Loucy (cell line): ENCODE data around the gene CUBN.

Source experiments
- H2AFZ ChIP-seq: fragments of 200-600 bp; sonication (generic); 2 replicates; pipeline ENCODE4 v1.6.0; 2016; ENCODE audit warnings: antibody characterized with exemption, mild to moderate bottlenecking, low read length, moderate library complexity
- H3F3A ChIP-seq: fragments of 200-600 bp; 2 replicates; pipeline ENCODE4 v1.6.0; 2016; ENCODE audit warnings: antibody characterized with exemption, low read depth, mild to moderate bottlenecking
- H3K27me3 ChIP-seq: fragments of 200-600 bp; sonication (generic); 2 replicates; pipeline ENCODE4 v1.6.1; 2014; ENCODE audit warnings: low read length, mild to moderate bottlenecking; ENCODE audit not compliant: insufficient read depth, poor library complexity, severe bottlenecking
- H3K36me3 ChIP-seq: fragments of 200-600 bp; sonication (generic); 2 replicates; pipeline ENCODE4 v1.6.1; 2016; ENCODE audit warnings: low read length; ENCODE audit not compliant: insufficient read depth
- H3K4me1 ChIP-seq: fragments of 200-600 bp; sonication (generic); 2 replicates; pipeline ENCODE4 v1.5.1; 2014; ENCODE audit warnings: low read length, mild to moderate bottlenecking; ENCODE audit not compliant: insufficient read depth, poor library complexity, severe bottlenecking
- H3K4me2 ChIP-seq: fragments of 200-600 bp; sonication (generic); 2 replicates; pipeline ENCODE4 v1.6.0; 2014; ENCODE audit warnings: antibody characterized with exemption, low read length, low read depth, mild to moderate bottlenecking; ENCODE audit not compliant: poor library complexity, severe bottlenecking
- H3K4me3 ChIP-seq: fragments of 200-600 bp; sonication (generic); 2 replicates; pipeline ENCODE4 v1.5.1; 2014; ENCODE audit warnings: low read length, mild to moderate bottlenecking, mixed read lengths; ENCODE audit not compliant: poor library complexity, severe bottlenecking
- H3K79me2 ChIP-seq: fragments of 200-600 bp; sonication (generic); 2 replicates; pipeline ENCODE4 v1.6.1; 2014; ENCODE audit warnings: low read length; ENCODE audit not compliant: insufficient read depth
- H3K9ac ChIP-seq: fragments of 200-600 bp; sonication (generic); 2 replicates; pipeline ENCODE4 v1.6.0; 2014; ENCODE audit warnings: mild to moderate bottlenecking, low read depth, low read length, moderate library complexity; ENCODE audit not compliant: poor library complexity, severe bottlenecking
- H3K9me2 ChIP-seq: fragments of 200-600 bp; sonication (generic); replicated peaks from 2 replicates; pipeline ENCODE4 v1.6.1; 2016; ENCODE audit warnings: low read depth, low read length, mixed read lengths
- H3K9me3 ChIP-seq: fragments of 200-600 bp; sonication (generic); 2 replicates; pipeline ENCODE4 v1.6.1; 2014; ENCODE audit warnings: mild to moderate bottlenecking, antibody characterized with exemption, low read length, low read depth; ENCODE audit not compliant: insufficient read depth
- H4K20me1 ChIP-seq: fragments of 200-600 bp; sonication (generic); 2 replicates; pipeline ENCODE4 v1.6.0; 2014; ENCODE audit warnings: antibody characterized with exemption, low read length, mild to moderate bottlenecking; ENCODE audit not compliant: insufficient read depth, poor library complexity, severe bottlenecking
- CTCF ChIP-seq: fragments of 200-600 bp; sonication (generic); conservative IDR thresholded peaks from 2 replicates; pipeline ENCODE4 v1.5.1; 2014; ENCODE audit warnings: mild to moderate bottlenecking, antibody characterized with exemption, low read length
- EZH2phosphoT487 ChIP-seq: fragments of 200-600 bp; IDR thresholded peaks from 2 replicates; pipeline ENCODE4 v1.6.1; 2018; ENCODE audit warnings: antibody characterized with exemption, mild to moderate bottlenecking, moderate library complexity, borderline replicate concordance

Gene CUBN

GRCh38 chr10:17053061-17053460 is 76.5 kb downstream of the CUBN start:
- H3K36me3 ChIP-seq = no peaks in the 10 kb centered on the region; the same call in 1 of the 2 replicates
- H4K20me1 ChIP-seq = no peaks in the 10 kb centered on the region
- no peaks in the 10 kb centered on the region for H3K27me3 ChIP-seq
- H3K9me3 ChIP-seq = 0 out of 2 replicates have a peak, but pooled peaks cover 7% of the 10 kb centered on the region
- H3K9ac ChIP-seq = no peak overlapping the region
- peaks cover 5% of the 10 kb centered on the region for H3K4me1 ChIP-seq
- H3K9me2 ChIP-seq = no peaks in the 10 kb centered on the region
- H3K79me2 ChIP-seq = no peaks in the 10 kb centered on the region
- no peak overlapping the region for H3K4me3 ChIP-seq
- no peaks in the 10 kb centered on the region for H3F3A ChIP-seq
- H2AFZ ChIP-seq = no peak overlapping the region
- TF ChIP-seq CTCF (no peak), EZH2phosphoT487 (no peak)
- H3K4me2 ChIP-seq = no peak overlapping the region

- Histone ChIP-seq H2AFZ (no peak overlapping the region), H3K36me3 (no peaks in the 10 kb centered on the region; the same call in 1 of the 2 replicates), H3F3A (no peaks in the 10 kb centered on the region), H3K9me2 (no peaks in the 10 kb centered on the region), H3K9me3 (0 out of 2 replicates have a peak, but pooled peaks cover 7% of the 10 kb centered on the region), H3K4me1 (peaks cover 5% of the 10 kb centered on the region), H3K4me3 (no peak overlapping the region), H3K9ac (no peak overlapping the region), H3K4me2 (no peak overlapping the region), H3K79me2 (no peaks in the 10 kb centered on the region), H3K27me3 (no peaks in the 10 kb centered on the region), H4K20me1 (no peaks in the 10 kb centered on the region)
- TF ChIP-seq EZH2phosphoT487 = no peak
These were observed 77.8 kb downstream of the CUBN start for GRCh38 chr10:17051851-17052250.

GRCh38 chr10:17049195-17049594 is 80.4 kb downstream of the CUBN start:
- Histone ChIP-seq H3K4me1 (peaks cover 5% of the 10 kb centered on the region), H3K4me3 (no peak overlapping the region), H3K36me3 (no peaks in the 10 kb centered on the region; the same call in 1 of the 2 replicates), H3K9me3 (0 out of 2 replicates have a peak, but pooled peaks cover 7% of the 10 kb centered on the region), H3K9ac (no peak overlapping the region), H3K79me2 (no peaks in the 10 kb centered on the region), H3K9me2 (no peaks in the 10 kb centered on the region), H3K27me3 (no peaks in the 10 kb centered on the region), H3K4me2 (no peak overlapping the region), H2AFZ (no peak overlapping the region), H4K20me1 (no peaks in the 10 kb centered on the region), H3F3A (no peaks in the 10 kb centered on the region)
- TF ChIP-seq CTCF = no peak
- TF ChIP-seq EZH2phosphoT487 = no peak

GRCh38 chr10:17047908-17048307 is 81.7 kb downstream of the CUBN start:
- no peaks in the 10 kb centered on the region for H4K20me1 ChIP-seq
- H3K36me3 ChIP-seq = no peaks in the 10 kb centered on the region; the same call in 1 of the 2 replicates
- H3F3A ChIP-seq = no peaks in the 10 kb centered on the region
- H3K79me2 ChIP-seq = no peaks in the 10 kb centered on the region
- H3K9ac ChIP-seq = no peak overlapping the region
- 0 out of 2 replicates have a peak, but pooled peaks cover 7% of the 10 kb centered on the region for H3K9me3 ChIP-seq
- H3K4me3 ChIP-seq = no peak overlapping the region
- no peak overlapping the region for H2AFZ ChIP-seq
- no peaks in the 10 kb centered on the region for H3K9me2 ChIP-seq
- no peak overlapping the region for H3K4me2 ChIP-seq
- H3K27me3 ChIP-seq = no peaks in the 10 kb centered on the region
- no peak for TF ChIP-seq EZH2phosphoT487
- no peak for TF ChIP-seq CTCF
- peaks cover 5% of the 10 kb centered on the region for H3K4me1 ChIP-seq
